Measurements from ENCODE around the gene KIDINS220. TPM values are rescaled to one million over a fixed set of nuclear protein-coding genes. Genes with fewer than 3 reads are reported as not detected.
"Not testable (repeated sequence)": the region's sequence is repeated elsewhere in the genome, so short reads cannot be mapped to it uniquely, and the experiment has no call there.

The KIDINS220 gene
- total RNA-seq, 2 donors from 2014 or later, result 58.5 to 60.9 TPM

- no peak for DNase-seq (ENCODE audit: low spot score)
- intact Hi-C loops (cut with DNase I), result no loop called here
These were observed 57.4 kb downstream of the KIDINS220 start for GRCh38 chr2:8779795-8780671.

GRCh38 chr2:8774371-8774770 lies 63.0 kb downstream of the KIDINS220 start:
- no peak for DNase-seq (ENCODE audit: low spot score)
- intact Hi-C loops (cut with DNase I), result no loop called here

GRCh38 chr2:8767324-8767723 lies 70.1 kb downstream of the KIDINS220 start:
- no peak for DNase-seq (ENCODE audit: low spot score)
- intact Hi-C loops (cut with DNase I), result no loop called here

GRCh38 chr2:8761529-8762164 lies 75.8 kb downstream of the KIDINS220 start:
- intact Hi-C loops (cut with DNase I), result no loop called here
- no peak for DNase-seq (ENCODE audit: low spot score)

- DNase-seq (ENCODE audit: low spot score), result no peak
- intact Hi-C loops (cut with DNase I), result loop anchor here in 1 of 2 donors (10.0 kb wide), 1 partner anchor 1798 kb away; no protein-coding TSS in a partner anchor
These were observed 80.7 kb downstream of the KIDINS220 start for GRCh38 chr2:8756716-8757115.

GRCh38 chr2:8756230-8756629 lies 81.2 kb downstream of the KIDINS220 start:
- DNase-seq (ENCODE audit: low spot score), result no peak
- intact Hi-C loops (cut with DNase I), result loop anchor here in 1 of 2 donors (10.0 kb wide), 1 partner anchor 1799 kb away; no protein-coding TSS in a partner anchor

GRCh38 chr2:8754106-8754776 lies 83.2 kb downstream of the KIDINS220 start:
- DNase-seq (ENCODE audit: low spot score), result no peak
- intact Hi-C loops (cut with DNase I), result loop anchor here in 1 of 2 donors (10.0 kb wide), 1 partner anchor 1801 kb away; no protein-coding TSS in a partner anchor

- intact Hi-C loops (cut with DNase I), result loop anchor here in 1 of 2 donors (10.0 kb wide), 1 partner anchor 1801 kb away; no protein-coding TSS in a partner anchor
- DNase-seq (ENCODE audit: low spot score), result no peak
These were observed 83.8 kb downstream of the KIDINS220 start for GRCh38 chr2:8753609-8754008.

GRCh38 chr2:8752385-8752784 lies 85.0 kb downstream of the KIDINS220 start:
- DNase-seq (ENCODE audit: low spot score), result no peak
- intact Hi-C loops (cut with DNase I), result loop anchor here in 1 of 2 donors (10.0 kb wide), 1 partner anchor 1802 kb away; no protein-coding TSS in a partner anchor

- intact Hi-C loops (cut with DNase I), result loop anchor here in 1 of 2 donors (10.0 kb wide), 1 partner anchor 1805 kb away; no protein-coding TSS in a partner anchor
- no peak for DNase-seq (ENCODE audit: low spot score)
These were observed 87.2 kb downstream of the KIDINS220 start for GRCh38 chr2:8750221-8750620.

GRCh38 chr2:8743261-8743660 lies 94.2 kb downstream of the KIDINS220 start:
- intact Hi-C loops (cut with DNase I), result no loop called here
- no peak for DNase-seq (ENCODE audit: low spot score)

GRCh38 chr2:8740136-8740535 lies 97.3 kb downstream of the KIDINS220 start:
- DNase-seq (ENCODE audit: low spot score), result no peak
- intact Hi-C loops (cut with DNase I), result no loop called here

GRCh38 chr2:8737571-8738175 lies 99.7 kb downstream of the KIDINS220 start:
- no peak for DNase-seq (ENCODE audit: low spot score)
- intact Hi-C loops (cut with DNase I), result no loop called here

- DNase-seq (ENCODE audit: low spot score), result no peak
- intact Hi-C loops (cut with DNase I), result no loop called here
These were observed 104.8 kb downstream of the KIDINS220 start for GRCh38 chr2:8732601-8733000.

GRCh38 chr2:8729939-8730338 lies 107.5 kb downstream of the KIDINS220 start:
- DNase-seq (ENCODE audit: low spot score), result no peak
- intact Hi-C loops (cut with DNase I), result no loop called here

- intact Hi-C loops (cut with DNase I); DNase-seq (ENCODE audit: low spot score): not testable (repeated sequence)
These were observed 108.3 kb downstream of the KIDINS220 start for GRCh38 chr2:8729101-8729500.

- DNase-seq (ENCODE audit: low spot score), result no peak
- intact Hi-C loops (cut with DNase I), result no loop called here
These were observed 109.0 kb downstream of the KIDINS220 start for GRCh38 chr2:8728305-8729015.

- intact Hi-C loops (cut with DNase I), result no loop called here
- DNase-seq (ENCODE audit: low spot score), result no peak
These were observed 111.6 kb downstream of the KIDINS220 start for GRCh38 chr2:8725838-8726237.

- intact Hi-C loops (cut with DNase I), result no loop called here
- no peak for DNase-seq (ENCODE audit: low spot score)
These were observed 114.4 kb downstream of the KIDINS220 start for GRCh38 chr2:8722986-8723385.
